GM11168 (cell line): ENCODE data around the gene EHD4.

Experiments used
- in situ Hi-C: fragments of 300-500 bp; cut with MboI; formaldehyde crosslinking; loops from one replicate; pipeline ENCODE4 v1.12.0; 2022; ENCODE audit warnings: low sequenced_read_pairs; ENCODE audit not compliant: unreplicated experiment

The EHD4 gene

GRCh38 chr15:41925086-41925608 lies 47.2 kb downstream of the EHD4 start:
- in situ Hi-C loops = no loop called here

- in situ Hi-C loops = no loop called here
Measured at GRCh38 chr15:41923401-41923997, 48.9 kb downstream of the EHD4 start.

- in situ Hi-C loops = no loop called here
Measured at GRCh38 chr15:41922353-41922752, 50.0 kb downstream of the EHD4 start.

GRCh38 chr15:41921639-41922038 lies 50.7 kb downstream of the EHD4 start:
- in situ Hi-C loops = no loop called here

- in situ Hi-C loops = no loop called here
Measured at GRCh38 chr15:41921167-41921566, 51.2 kb downstream of the EHD4 start.

- in situ Hi-C loops = no loop called here
Measured at GRCh38 chr15:41919954-41920538, 52.3 kb downstream of the EHD4 start.

DNA sequence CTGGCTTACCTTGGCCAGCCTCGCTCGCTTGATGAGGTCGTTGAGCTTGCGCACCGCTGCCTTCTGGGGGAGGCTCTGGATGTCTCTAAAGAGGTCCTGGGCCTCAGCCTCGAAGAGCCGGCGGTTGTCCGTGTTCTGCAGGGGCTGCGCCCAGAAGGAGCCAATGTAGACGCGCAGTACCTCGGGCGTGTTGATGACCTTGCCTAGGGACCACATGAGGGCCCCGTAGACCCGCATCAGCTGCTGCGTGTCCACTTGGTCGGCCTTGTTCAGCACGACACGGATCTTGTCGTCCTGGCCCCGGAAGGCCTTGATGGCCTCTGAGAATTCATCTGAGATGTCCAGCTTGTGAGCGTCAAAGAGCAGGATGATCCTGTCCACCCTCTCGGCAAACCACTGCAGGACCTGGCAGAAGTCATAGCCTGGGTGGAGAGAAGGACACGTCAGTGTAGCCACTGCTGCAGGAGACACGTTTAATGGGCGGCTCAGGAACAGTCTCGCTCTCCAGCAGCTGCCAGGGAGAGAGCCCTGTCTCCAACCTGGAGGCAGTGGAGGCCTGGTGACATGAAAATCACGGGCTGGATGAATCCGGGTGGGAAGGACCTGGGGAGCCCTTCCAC lies 53.0 kb downstream of the EHD4 start:
- in situ Hi-C loops = no loop called here

DNA sequence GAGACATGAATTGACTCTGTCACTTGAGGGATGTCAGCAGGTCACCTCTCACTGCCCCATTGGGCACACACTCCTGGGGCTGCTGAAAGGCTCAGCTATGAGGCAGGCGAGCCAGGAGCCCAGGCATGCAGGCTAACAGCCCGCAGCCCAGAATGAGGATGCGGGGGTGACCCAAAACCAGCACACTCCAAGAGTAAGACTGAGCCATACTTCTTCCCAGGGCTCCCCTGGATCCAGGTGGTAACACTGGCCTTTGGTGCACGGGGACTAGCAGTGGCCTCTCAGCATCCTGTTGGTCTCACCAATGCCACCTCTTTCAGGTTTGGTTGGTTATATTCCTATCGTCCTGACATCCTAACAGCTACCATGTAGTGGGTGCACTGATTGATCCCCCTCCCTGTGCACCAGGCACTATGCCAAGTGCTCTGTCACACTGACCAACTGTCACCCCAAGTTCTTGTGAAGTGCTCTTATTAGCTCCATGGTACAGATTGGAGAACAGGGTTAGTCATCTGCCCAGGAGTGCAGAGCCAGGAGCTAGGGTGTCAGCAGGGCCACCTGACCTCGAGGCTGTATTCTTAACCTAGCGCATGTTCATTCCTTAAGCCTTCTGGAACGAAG lies 53.7 kb downstream of the EHD4 start:
- in situ Hi-C loops = no loop called here

DNA sequence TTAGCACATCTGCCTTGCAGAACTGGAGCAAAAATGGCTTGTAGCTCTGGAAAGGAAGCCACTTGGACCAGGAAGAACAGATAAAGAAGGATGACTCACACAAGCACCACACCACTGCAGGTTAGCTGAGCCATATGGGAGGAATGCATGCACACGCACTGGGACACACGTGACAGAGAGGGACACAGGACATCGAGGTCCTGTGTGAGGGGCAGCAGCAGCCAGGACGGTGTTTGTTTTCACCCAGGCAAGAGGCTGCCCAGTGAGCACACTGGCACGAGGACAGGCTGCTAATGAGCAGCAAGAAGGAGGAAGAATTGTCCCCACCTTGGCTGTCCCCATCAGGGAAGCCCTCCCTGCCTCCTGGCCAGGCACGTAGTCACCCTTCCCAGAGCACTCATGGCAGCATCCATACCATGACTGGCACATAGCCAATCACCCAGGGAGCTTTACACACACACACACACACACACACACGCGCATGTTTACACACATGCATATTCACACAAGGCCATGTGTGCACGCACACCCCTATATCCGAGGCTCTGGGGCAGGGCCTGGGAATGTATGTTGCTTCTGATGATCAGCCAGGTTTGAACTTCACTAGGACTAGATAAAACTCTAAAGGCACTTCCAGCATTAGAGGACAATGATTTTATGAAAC lies 54.5 kb downstream of the EHD4 start:
- in situ Hi-C loops = no loop called here

DNA sequence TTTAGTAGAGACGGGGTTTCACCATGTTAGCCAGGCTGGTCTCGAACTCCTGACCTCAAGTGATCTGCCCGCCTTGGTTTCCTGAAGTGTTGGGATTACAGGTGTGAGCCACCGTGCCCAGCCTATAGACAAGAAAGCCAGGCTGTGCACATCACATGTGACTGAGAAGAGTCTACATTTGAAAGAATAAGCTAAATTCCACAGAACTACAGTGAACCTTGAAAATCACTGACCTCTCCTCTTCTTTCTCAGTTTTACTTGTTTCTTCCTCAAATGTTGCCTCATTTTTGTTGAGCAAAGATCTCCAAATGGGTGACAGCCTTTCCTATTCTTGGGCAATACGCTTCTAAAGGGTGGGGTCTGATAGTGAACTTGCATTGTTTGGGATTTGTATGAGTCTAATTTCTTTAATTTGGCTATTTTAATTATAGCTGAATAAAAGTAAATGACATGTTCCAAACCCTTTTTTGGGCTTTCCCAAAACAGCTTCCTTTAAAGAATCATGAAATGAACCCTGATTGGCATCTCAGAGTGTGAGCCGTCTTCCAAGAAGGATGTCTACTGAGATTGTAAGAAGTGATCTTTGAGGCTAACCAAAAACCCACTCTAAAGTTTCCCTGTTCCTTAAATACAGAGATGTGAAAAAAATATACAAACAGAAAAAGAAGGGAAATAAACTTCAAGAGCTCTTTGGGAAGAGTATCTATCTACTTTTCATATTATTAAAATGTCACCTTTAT lies 56.9 kb downstream of the EHD4 start:
- in situ Hi-C loops = no loop called here

DNA sequence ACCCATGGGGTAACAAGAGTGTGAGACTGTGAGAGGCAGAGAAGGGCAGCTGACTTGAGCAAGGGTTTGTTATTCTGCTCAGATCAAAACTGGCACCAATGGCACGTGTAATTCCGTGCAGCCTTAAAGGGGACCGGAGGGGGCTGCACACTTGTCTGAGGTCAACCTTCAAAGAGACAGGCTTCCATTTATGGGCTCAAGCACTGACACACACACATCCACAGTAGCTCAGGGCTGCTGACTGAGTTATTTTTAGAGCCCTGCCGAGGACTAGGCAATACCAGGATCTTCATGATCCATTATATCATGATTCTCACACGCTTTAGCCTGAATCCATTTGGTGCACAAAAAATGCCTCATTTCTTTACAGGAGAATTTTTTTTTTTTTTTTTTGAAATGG lies 57.9 kb downstream of the EHD4 start:
- in situ Hi-C loops = no loop called here

DNA sequence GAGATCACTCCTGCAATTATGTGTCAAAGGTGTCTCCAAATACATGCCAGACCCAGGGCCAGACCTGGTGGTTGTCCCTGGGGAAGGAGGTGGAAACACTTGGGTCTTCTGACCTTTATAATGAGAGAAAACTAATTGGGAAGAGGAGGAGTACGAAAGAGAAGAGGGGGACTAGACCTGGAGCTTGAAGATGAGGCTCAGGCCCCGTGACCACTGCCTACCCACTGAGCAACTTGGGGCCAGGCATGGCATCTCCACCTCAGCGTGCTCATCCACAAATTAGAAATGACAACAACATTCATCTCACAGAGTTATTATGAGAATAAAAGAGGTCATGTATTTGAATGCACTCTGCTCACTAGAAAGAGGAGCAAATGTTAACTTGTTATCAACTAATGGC lies 59.1 kb downstream of the EHD4 start:
- in situ Hi-C loops = no loop called here

- in situ Hi-C loops = no loop called here
Measured at GRCh38 chr15:41911691-41912345, 60.5 kb downstream of the EHD4 start.

DNA sequence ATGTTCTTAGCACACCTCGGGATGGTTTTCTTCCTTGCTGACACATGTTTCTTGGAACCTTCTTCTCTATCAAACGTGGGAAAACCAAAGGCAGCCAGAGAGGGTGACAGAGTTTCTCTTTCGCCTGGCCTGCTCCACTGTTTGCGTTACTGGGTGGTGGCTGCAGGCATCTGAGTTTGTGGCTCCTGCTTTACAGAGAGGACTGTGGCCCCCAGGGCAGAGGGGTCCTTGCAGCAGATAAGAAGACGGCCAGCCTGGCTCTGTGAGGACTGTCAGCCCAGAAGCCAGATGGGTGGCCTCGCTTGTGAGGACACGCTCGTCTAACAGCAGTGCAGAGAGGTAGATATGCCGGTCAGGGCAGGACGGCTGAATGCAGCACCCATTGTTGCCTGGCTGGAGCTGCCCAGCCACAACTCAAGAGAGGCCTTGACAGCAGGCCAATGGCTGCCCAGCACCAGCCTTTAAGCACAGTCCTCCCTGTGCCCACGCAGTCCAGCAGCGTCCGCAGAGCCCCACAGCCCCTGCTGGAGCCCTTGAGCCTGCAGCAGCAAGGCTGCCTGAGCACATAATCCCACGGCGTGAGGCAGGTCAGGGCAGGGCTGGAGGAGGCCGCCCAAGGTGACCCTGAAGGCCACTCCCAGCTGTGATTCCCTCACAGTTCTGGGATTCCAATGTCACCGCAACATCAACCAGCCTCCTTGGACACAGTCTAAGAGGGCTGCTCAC lies 63.5 kb downstream of the EHD4 start:
- in situ Hi-C loops = no loop called here

GRCh38 chr15:41907141-41907540 lies 65.2 kb downstream of the EHD4 start:
- in situ Hi-C loops = no loop called here

DNA sequence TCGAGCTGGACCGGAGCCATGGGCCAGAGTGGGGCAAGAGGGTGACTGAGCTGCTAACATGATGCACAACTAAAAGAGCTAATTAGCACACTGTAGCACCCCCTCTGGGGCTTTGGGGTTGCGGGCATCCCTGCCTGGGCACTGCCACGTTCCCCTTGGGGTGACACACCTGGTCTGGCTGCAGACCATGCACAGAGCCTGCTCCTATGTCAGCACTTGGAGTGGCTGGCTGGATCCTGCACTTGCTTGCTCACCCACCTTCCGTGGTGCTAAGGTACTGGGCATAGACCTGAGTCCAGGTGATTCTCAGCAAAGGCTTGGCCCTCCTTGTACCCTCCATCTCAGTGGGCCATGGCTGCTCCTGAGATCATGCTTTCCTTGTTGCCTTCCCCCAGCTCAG lies 65.7 kb downstream of the EHD4 start:
- in situ Hi-C loops = no loop called here

GRCh38 chr15:41905036-41905793 lies 67.1 kb downstream of the EHD4 start:
- in situ Hi-C loops = no loop called here

- in situ Hi-C loops = no loop called here
Measured at GRCh38 chr15:41904541-41905005, 67.8 kb downstream of the EHD4 start.
